D721Med (cell line): ENCODE measurements around the gene PRRT1.

ENCODE experiments used
- DNase-seq: peaks from one replicate; pipeline ENCODE4 v3.0.0; 2011; ENCODE audit warnings: low spot score; ENCODE audit not compliant: insufficient read length
- FAIRE-seq: peaks from 2 replicates; lab custom pipeline; 2011; peaks lifted over from hg19 to GRCh38; lab: Jason Lieb, UNC
- CTCF ChIP-seq: IDR thresholded peaks from 2 replicates; pipeline ENCODE4 v1.5.1; 2012; ENCODE audit warnings: mild to moderate bottlenecking, control low read depth; ENCODE audit not compliant: insufficient read depth; ENCODE audit errors: missing control alignments

PRRT1 gene

GRCh38 chr6:32179766-32180405 lies 28.1 kb upstream of the PRRT1 start:
- no peak for TF ChIP-seq CTCF
- DNase-seq, result no peak
- no peak for FAIRE-seq

- TF ChIP-seq CTCF, result no peak
- FAIRE-seq (no peak), DNase-seq (no peak)
These were observed 27.1 kb upstream of the PRRT1 start for GRCh38 chr6:32178547-32179440.

DNA sequence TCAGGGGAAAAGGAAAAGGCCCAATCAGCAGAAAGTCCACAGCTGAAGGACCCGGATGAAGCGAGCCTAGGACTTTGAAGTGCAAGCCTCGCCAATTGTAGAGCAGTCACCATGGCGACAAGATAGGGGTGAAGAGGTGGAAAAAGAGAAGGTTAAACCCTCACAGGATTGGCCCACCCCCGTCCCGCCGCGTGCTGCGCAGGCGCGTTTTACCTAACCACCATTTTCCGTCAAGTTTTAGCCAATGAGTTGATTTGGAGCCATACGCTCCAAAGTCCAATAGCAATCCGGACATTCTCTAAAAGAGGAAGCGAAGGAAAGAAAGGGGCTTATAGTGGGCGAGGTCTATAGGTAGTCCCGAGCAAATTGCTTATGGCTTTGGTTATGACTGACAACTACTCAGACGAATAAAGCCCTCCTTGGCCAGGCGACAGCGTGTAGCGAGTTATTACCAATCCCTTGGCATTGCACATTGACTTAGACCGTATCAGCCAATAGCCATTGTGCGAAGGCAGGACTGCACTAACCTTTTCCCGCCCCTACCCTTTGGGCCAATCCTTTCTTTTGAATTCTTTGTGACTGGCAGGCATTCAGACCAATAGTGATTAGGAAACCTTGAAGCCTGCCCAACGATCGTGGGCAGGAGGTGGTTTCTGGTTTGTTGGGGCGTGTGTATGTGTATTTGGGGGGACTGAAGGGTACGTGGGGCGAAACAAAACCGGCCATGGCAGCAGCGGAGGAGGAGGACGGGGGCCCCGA lies 26.2 kb upstream of the PRRT1 start, which contains the start of gene RNF5:
Gene RNF5, plus strand, starts transcription at position 618 of the 759 bp plus-strand sequence. Its CDS starts 107 bp downstream, at position 725.
- TF ChIP-seq CTCF, result no peak
- peak; percentile 93 for DNase-seq
- FAIRE-seq, result no peak

- DNase-seq, result no peak
- no peak for TF ChIP-seq CTCF
- no peak for FAIRE-seq
These were observed 25.5 kb upstream of the PRRT1 start for GRCh38 chr6:32177183-32177787.

- DNase-seq (no peak), FAIRE-seq (no peak)
- TF ChIP-seq CTCF, result no peak
These were observed 24.9 kb upstream of the PRRT1 start for GRCh38 chr6:32176476-32177182.

DNA sequence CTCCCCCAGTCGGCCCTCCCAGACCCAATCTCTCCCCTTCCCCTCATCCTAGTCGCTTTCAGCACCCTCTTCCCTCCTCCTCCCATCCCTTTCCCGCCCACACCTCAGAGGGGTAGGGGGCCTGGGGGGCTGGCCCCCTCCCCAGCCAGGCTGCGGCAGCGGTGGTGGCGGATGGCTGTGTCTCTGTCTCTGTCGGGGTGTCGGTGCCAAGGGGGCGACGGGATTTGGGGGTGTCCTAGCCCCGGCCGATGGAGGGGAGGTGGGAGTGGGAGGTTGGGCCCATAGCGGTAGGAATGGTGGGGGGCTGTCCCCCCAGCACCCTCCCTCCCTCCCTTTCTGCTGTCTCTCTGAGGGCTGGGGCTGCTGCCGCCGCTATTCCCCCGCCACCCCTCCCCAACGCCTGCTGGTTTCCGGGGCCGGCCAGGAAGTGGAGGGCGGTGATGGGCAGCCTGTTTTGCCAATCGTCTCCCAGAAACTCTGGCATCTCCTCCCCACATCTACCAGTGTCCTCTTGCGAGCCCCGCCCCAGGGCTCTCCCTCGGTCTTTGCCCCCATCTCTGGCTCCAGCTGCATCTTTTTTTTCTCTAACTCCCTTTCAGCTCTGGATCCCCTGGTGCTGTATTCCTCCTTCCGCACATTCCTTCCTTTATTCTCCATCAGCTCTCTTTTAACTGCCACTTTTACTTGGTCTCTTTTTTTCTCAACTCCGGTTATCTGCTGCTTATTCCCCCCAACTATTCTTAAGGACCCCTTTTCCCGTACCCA lies 24.2 kb upstream of the PRRT1 start, which contains the start of gene AGPAT1:
Gene AGPAT1, minus strand, starts transcription at position 374 of the 765 bp plus-strand sequence. CDS start 4,588 bp downstream, outside the sequence.
- DNase-seq, result peak; percentile 85
- no peak for TF ChIP-seq CTCF
- FAIRE-seq, result no peak
